ENCODE data around the gene LCK.
"Not testable (repeated sequence)": the region's sequence is repeated elsewhere in the genome, so short reads cannot be mapped to it uniquely, and the experiment has no call there.

LCK gene

GRCh38 chr1:32247983-32248889 is 2.8 kb upstream of the LCK start:
- in situ Hi-C loops (cut with MboI; ENCODE audit: low sequenced_read_pairs), result no loop called here
- peak; percentile 34 to 92 for DNase-seq (ENCODE audit: low spot score in 2 of 2)
- H3K4me1 ChIP-seq, result no peaks in the 10 kb centered on the region
- no peaks in the 10 kb centered on the region for H3K9me3 ChIP-seq
- H3K4me3 ChIP-seq, result no peak overlapping the region
- H3K27me3 ChIP-seq (ENCODE audit: low read depth), result no peaks in the 10 kb centered on the region
- no peaks in the 10 kb centered on the region for H3K36me3 ChIP-seq (replicated peaks)

DNA sequence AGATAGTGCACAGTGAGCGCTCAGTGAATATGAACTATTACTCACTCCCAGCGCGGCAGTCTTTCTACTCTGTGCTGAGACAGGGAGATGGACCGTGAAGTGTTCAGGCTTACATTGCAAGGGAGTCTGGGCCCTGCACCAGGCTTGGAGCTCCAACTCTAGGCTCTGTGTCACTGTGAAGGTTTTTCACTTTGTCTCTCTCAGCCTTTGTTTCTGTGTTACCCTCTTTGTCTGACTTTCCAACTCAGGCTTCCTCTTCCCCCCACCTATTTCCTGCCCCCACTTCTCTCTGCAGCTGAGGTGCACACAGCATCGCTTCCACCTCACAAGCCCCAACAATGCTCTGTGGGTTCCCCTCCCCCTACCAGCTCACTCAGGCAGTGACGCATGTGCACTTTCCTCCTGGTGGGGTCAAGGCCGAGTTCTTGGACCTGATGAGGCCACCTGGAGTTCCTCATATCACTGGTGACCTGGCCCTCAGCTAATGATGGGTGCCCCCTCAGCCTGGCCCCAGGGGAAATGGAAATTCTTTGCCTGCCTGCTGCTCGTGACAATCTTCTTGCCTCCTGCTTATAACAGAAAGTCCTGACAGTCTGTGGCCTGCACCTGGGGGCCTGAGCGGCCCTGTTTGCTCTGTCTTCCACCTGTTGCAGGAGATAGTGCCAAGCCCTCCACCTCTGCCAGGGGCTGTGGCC is 1.1 kb upstream of the LCK start:
- no peak overlapping the region for H3K4me3 ChIP-seq

GRCh38 chr1:32255072-32256071 is 4.3 kb downstream of the LCK start:
- in situ Hi-C loops (cut with MboI; ENCODE audit: low sequenced_read_pairs), result no loop called here
- H3K27me3 ChIP-seq (ENCODE audit: low read depth), result no peaks in the 10 kb centered on the region
- H3K4me1 ChIP-seq, result no peaks in the 10 kb centered on the region
- DNase-seq (ENCODE audit: low spot score in 2 of 2), result no peak
- no peak overlapping the region for H3K4me3 ChIP-seq
- no peaks in the 10 kb centered on the region for H3K9me3 ChIP-seq
- H3K36me3 ChIP-seq (replicated peaks), result no peaks in the 10 kb centered on the region

More for the DNA sequence above, 1.1 kb upstream of the LCK start:
- in situ Hi-C loops (cut with MboI; ENCODE audit: low sequenced_read_pairs), result no loop called here
- Histone ChIP-seq H3K9me3 (no peaks in the 10 kb centered on the region), H3K4me1 (no peaks in the 10 kb centered on the region), H3K36me3 (replicated peaks) (no peaks in the 10 kb centered on the region), H3K27me3 (ENCODE audit: low read depth) (no peaks in the 10 kb centered on the region)
- no peak for DNase-seq (ENCODE audit: low spot score in 2 of 2)

GRCh38 chr1:32256473-32257226 is 5.6 kb downstream of the LCK start:
- Histone ChIP-seq H3K36me3 (replicated peaks) (no peaks in the 10 kb centered on the region), H3K9me3 (no peaks in the 10 kb centered on the region), H3K4me1 (no peaks in the 10 kb centered on the region), H3K27me3 (ENCODE audit: low read depth) (no peaks in the 10 kb centered on the region), H3K4me3 (no peak overlapping the region)
- in situ Hi-C loops (cut with MboI; ENCODE audit: low sequenced_read_pairs), result no loop called here
- no peak for DNase-seq (ENCODE audit: low spot score in 2 of 2)

DNA sequence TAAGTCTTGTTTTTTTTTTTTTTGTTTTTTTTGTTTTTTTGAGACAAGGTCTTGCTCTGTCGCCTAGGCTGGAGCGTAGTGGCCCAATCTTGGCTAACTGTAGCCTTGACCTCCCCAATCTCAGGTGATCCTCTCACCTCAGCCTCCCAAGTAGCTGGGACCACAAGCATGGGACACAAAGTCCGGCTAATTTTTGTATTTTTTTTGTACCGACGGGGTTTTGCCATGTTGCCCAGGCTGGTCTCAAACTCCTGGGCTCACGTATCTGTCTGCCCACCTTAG is 6.1 kb downstream of the LCK start:
- DNase-seq (ENCODE audit: low spot score in 2 of 2), result no peak
- no peak overlapping the region for H3K4me3 ChIP-seq
- in situ Hi-C loops (cut with MboI; ENCODE audit: low sequenced_read_pairs), result no loop called here
- H3K36me3 ChIP-seq (replicated peaks), result no peaks in the 10 kb centered on the region
- no peaks in the 10 kb centered on the region for H3K27me3 ChIP-seq (ENCODE audit: low read depth)
- H3K4me1 ChIP-seq, result no peaks in the 10 kb centered on the region
- no peaks in the 10 kb centered on the region for H3K9me3 ChIP-seq

DNA sequence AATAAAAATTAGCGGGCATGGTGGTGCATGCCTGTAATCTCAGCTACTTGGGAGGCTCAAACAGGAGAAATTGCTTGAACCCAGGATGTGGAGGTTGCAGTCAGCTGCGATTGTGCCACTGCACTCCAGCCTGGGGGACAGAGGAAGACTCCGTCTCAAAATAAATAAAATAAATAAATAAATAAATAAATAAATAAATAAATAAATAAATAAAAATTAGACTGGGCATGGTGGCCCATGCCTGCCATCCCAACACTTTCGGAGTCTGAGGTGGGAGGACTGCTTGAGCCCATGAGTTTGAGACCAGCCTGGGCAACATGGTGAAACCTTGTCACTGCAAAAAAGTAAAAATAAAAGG is 12.2 kb downstream of the LCK start:
- H3K4me3 ChIP-seq; H3K9me3 ChIP-seq; H3K4me1 ChIP-seq; H3K27me3 ChIP-seq (ENCODE audit: low read depth); in situ Hi-C loops (cut with MboI; ENCODE audit: low sequenced_read_pairs); H3K36me3 ChIP-seq (replicated peaks); DNase-seq (ENCODE audit: low spot score in 2 of 2): not testable (repeated sequence)

DNA sequence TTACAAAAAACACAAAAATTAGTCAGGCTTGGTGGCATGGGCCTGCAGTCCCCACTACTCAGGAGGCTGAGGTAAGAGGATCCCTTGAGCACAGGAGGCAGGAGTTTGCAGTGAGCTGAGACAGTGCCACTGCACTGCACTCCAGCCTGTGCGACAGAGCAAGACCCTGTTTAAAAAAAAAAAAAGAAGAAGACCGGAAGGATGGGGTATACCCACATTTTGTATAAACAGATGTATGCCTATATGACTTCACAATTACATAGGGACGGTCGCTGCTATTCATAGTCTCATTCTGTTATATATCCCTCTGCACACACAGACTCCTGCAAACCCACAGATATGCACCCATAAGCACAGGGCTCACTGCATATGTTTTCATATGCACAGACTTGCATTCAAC is 12.7 kb downstream of the LCK start:
- Histone ChIP-seq H3K4me1 (no peaks in the 10 kb centered on the region), H3K36me3 (replicated peaks) (no peaks in the 10 kb centered on the region), H3K4me3 (no peak overlapping the region), H3K9me3 (no peaks in the 10 kb centered on the region), H3K27me3 (ENCODE audit: low read depth) (no peaks in the 10 kb centered on the region)
- in situ Hi-C loops (cut with MboI; ENCODE audit: low sequenced_read_pairs), result no loop called here
- DNase-seq (ENCODE audit: low spot score in 2 of 2), result no peak

DNA sequence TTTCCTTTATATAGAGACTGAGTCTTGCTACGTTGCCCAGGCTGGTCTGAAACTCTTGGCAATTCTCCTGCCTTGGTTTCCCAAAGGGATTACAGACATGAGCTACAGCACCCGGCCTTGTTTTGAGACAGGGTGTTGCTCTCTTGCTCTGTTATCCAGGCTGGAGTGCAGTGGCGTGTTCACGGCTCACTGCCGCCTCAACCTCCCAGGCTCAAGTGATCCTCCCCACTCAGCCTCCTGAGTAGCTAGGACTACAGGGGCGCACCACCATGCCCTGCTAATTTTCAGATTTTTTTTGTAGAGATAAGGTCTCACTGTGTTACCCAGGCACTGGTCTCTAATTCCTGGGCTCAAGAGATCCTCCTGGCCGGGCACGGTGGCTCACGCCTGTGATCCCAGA is 14.8 kb downstream of the LCK start:
- in situ Hi-C loops (cut with MboI; ENCODE audit: low sequenced_read_pairs), result no loop called here
- H3K27me3 ChIP-seq (ENCODE audit: low read depth), result no peaks in the 10 kb centered on the region
- no peaks in the 10 kb centered on the region for H3K4me1 ChIP-seq
- H3K9me3 ChIP-seq, result no peaks in the 10 kb centered on the region
- no peak overlapping the region for H3K4me3 ChIP-seq
- no peak for DNase-seq (ENCODE audit: low spot score in 2 of 2)
- no peaks in the 10 kb centered on the region for H3K36me3 ChIP-seq (replicated peaks)

- Histone ChIP-seq H3K4me1 (no peaks in the 10 kb centered on the region), H3K4me3 (no peak overlapping the region), H3K36me3 (replicated peaks) (no peaks in the 10 kb centered on the region), H3K27me3 (ENCODE audit: low read depth) (no peaks in the 10 kb centered on the region), H3K9me3 (no peaks in the 10 kb centered on the region)
- no peak for DNase-seq (ENCODE audit: low spot score in 2 of 2)
- in situ Hi-C loops (cut with MboI; ENCODE audit: low sequenced_read_pairs), result no loop called here
These were observed 16.0 kb downstream of the LCK start for GRCh38 chr1:32266921-32267591.

- in situ Hi-C loops (cut with MboI; ENCODE audit: low sequenced_read_pairs), result no loop called here
- H3K27me3 ChIP-seq (ENCODE audit: low read depth), result 0 out of 2 replicates have a peak, but pooled peaks cover 3% of the 10 kb centered on the region
- H3K36me3 ChIP-seq (replicated peaks), result no peaks in the 10 kb centered on the region
- no peak for DNase-seq (ENCODE audit: low spot score in 2 of 2)
- no peak overlapping the region for H3K4me3 ChIP-seq
- no peaks in the 10 kb centered on the region for H3K9me3 ChIP-seq
- no peaks in the 10 kb centered on the region for H3K4me1 ChIP-seq
These were observed 18.7 kb downstream of the LCK start for GRCh38 chr1:32269744-32270143.

- Histone ChIP-seq H3K27me3 (ENCODE audit: low read depth) (0 out of 2 replicates have a peak, but pooled peaks cover 3% of the 10 kb centered on the region), H3K36me3 (replicated peaks) (no peaks in the 10 kb centered on the region), H3K4me1 (no peaks in the 10 kb centered on the region), H3K4me3 (no peak overlapping the region), H3K9me3 (no peaks in the 10 kb centered on the region)
- in situ Hi-C loops (cut with MboI; ENCODE audit: low sequenced_read_pairs), result no loop called here
- no peak for DNase-seq (ENCODE audit: low spot score in 2 of 2)
These were observed 21.7 kb downstream of the LCK start for GRCh38 chr1:32272557-32273390.

Measured in HAP-1 (cell line).